Measurements from ENCODE around the gene ADORA2A.

ADORA2A gene

GRCh38 chr22:24483976-24484545 is 56.7 kb downstream of the ADORA2A start:
- Histone ChIP-seq H3K4me3 (ENCODE audit: low read depth, low read length) (no peak overlapping the region), H3K23ac (ENCODE audit: low read length) (no peak overlapping the region), H3K14ac (ENCODE audit: low read length) (no peak overlapping the region), H4K8ac (ENCODE audit: low read depth, low read length) (no peak overlapping the region), H2BK5ac (ENCODE audit: low read depth, low read length, poor library complexity) (no peak overlapping the region), H3K9me3 (ENCODE audit: insufficient read depth, low read depth, low read length) (no peaks in the 10 kb centered on the region), H2BK120ac (ENCODE audit: insufficient read depth, low read length, poor library complexity) (no peak overlapping the region), H3K27me3 (ENCODE audit: insufficient read depth, low read length) (no peaks in the 10 kb centered on the region), H3K36me3 (ENCODE audit: control insufficient read depth in 1 of 2, insufficient read depth in 2 of 2, low read length in 2 of 2) (no peaks in the 10 kb centered on the region), H3K79me1 (ENCODE audit: low read length) (no peaks in the 10 kb centered on the region), H2BK12ac (ENCODE audit: low read length) (no peak overlapping the region), H3K4ac (ENCODE audit: low read depth, low read length) (no peak overlapping the region), H3K18ac (ENCODE audit: low read length) (no peak overlapping the region), H3K79me2 (ENCODE audit: control insufficient read depth, insufficient read depth, low read length, poor library complexity) (no peaks in the 10 kb centered on the region), H2AFZ (ENCODE audit: insufficient read depth, low read length, poor library complexity) (no peak overlapping the region), H3K9ac (ENCODE audit: low read length) (no peak overlapping the region), H2AK5ac (ENCODE audit: low read length) (no peak overlapping the region), H3K4me1 (ENCODE audit: control insufficient read depth in 1 of 2, insufficient read depth in 2 of 2, low read length in 2 of 2) (no peaks in the 10 kb centered on the region), H4K12ac (ENCODE audit: low read depth, low read length) (no peak overlapping the region), H3K27ac (ENCODE audit: low read depth, low read length) (no peak overlapping the region), H3K4me2 (ENCODE audit: low read length) (no peak overlapping the region), H4K91ac (ENCODE audit: low read depth, low read length) (no peak overlapping the region)
- WGBS (ENCODE audit: extremely low coverage, insufficient coverage, insufficient read length), result no CpG with 5 or more reads among the region's 5 CpGs
- DNase-seq, result no peak

DNA sequence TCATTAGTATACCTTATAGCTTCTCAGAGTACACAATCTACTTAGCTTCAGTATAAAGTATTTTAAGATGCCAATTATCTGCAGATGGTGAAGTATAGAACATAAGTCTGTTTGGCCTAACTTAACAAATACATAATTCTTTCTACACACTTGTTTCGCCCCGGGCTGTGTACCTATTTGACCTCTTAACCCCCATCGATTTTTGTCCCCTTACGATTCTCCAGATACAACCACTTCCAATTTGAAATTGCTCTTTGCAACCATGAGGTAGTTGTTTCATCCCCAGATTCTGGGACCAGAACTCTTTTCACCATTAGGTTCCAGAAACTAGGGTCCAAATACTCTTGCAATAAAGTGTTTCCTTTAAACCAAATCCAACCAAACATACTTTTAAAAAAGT is 57.8 kb downstream of the ADORA2A start:
- Histone ChIP-seq H3K79me2 (ENCODE audit: control insufficient read depth, insufficient read depth, low read length, poor library complexity) (no peaks in the 10 kb centered on the region), H3K27me3 (ENCODE audit: insufficient read depth, low read length) (no peaks in the 10 kb centered on the region), H2BK5ac (ENCODE audit: low read depth, low read length, poor library complexity) (no peak overlapping the region), H3K36me3 (ENCODE audit: control insufficient read depth in 1 of 2, insufficient read depth in 2 of 2, low read length in 2 of 2) (no peaks in the 10 kb centered on the region), H3K4me3 (ENCODE audit: low read depth, low read length) (no peak overlapping the region), H4K91ac (ENCODE audit: low read depth, low read length) (no peak overlapping the region), H3K23ac (ENCODE audit: low read length) (no peak overlapping the region), H3K9me3 (ENCODE audit: insufficient read depth, low read depth, low read length) (no peaks in the 10 kb centered on the region), H2BK12ac (ENCODE audit: low read length) (no peak overlapping the region), H3K4me2 (ENCODE audit: low read length) (no peak overlapping the region), H2BK120ac (ENCODE audit: insufficient read depth, low read length, poor library complexity) (no peak overlapping the region), H4K12ac (ENCODE audit: low read depth, low read length) (no peak overlapping the region), H3K18ac (ENCODE audit: low read length) (no peak overlapping the region), H4K8ac (ENCODE audit: low read depth, low read length) (no peak overlapping the region), H3K79me1 (ENCODE audit: low read length) (no peaks in the 10 kb centered on the region), H3K4ac (ENCODE audit: low read depth, low read length) (no peak overlapping the region), H2AFZ (ENCODE audit: insufficient read depth, low read length, poor library complexity) (no peak overlapping the region), H3K4me1 (ENCODE audit: control insufficient read depth in 1 of 2, insufficient read depth in 2 of 2, low read length in 2 of 2) (no peaks in the 10 kb centered on the region), H2AK5ac (ENCODE audit: low read length) (no peak overlapping the region), H3K14ac (ENCODE audit: low read length) (no peak overlapping the region), H3K9ac (ENCODE audit: low read length) (no peak overlapping the region), H3K27ac (ENCODE audit: low read depth, low read length) (no peak overlapping the region)
- no peak for DNase-seq
- WGBS (ENCODE audit: extremely low coverage, insufficient coverage, insufficient read length), result no CpG with 5 or more reads among the region's 4 CpGs

GRCh38 chr22:24485608-24486007 is 58.2 kb downstream of the ADORA2A start:
- Histone ChIP-seq H3K27ac (ENCODE audit: low read depth, low read length) (no peak overlapping the region), H2AK5ac (ENCODE audit: low read length) (no peak overlapping the region), H3K27me3 (ENCODE audit: insufficient read depth, low read length) (no peaks in the 10 kb centered on the region), H3K9me3 (ENCODE audit: insufficient read depth, low read depth, low read length) (no peaks in the 10 kb centered on the region), H4K91ac (ENCODE audit: low read depth, low read length) (no peak overlapping the region), H3K9ac (ENCODE audit: low read length) (no peak overlapping the region), H2BK5ac (ENCODE audit: low read depth, low read length, poor library complexity) (no peak overlapping the region), H3K14ac (ENCODE audit: low read length) (no peak overlapping the region), H3K36me3 (ENCODE audit: control insufficient read depth in 1 of 2, insufficient read depth in 2 of 2, low read length in 2 of 2) (no peaks in the 10 kb centered on the region), H4K8ac (ENCODE audit: low read depth, low read length) (no peak overlapping the region), H3K4ac (ENCODE audit: low read depth, low read length) (no peak overlapping the region), H3K79me1 (ENCODE audit: low read length) (no peaks in the 10 kb centered on the region), H2BK120ac (ENCODE audit: insufficient read depth, low read length, poor library complexity) (no peak overlapping the region), H2AFZ (ENCODE audit: insufficient read depth, low read length, poor library complexity) (no peak overlapping the region), H3K4me2 (ENCODE audit: low read length) (no peak overlapping the region), H3K79me2 (ENCODE audit: control insufficient read depth, insufficient read depth, low read length, poor library complexity) (no peaks in the 10 kb centered on the region), H3K4me1 (ENCODE audit: control insufficient read depth in 1 of 2, insufficient read depth in 2 of 2, low read length in 2 of 2) (no peaks in the 10 kb centered on the region), H3K18ac (ENCODE audit: low read length) (no peak overlapping the region), H4K12ac (ENCODE audit: low read depth, low read length) (no peak overlapping the region), H3K23ac (ENCODE audit: low read length) (no peak overlapping the region), H3K4me3 (ENCODE audit: low read depth, low read length) (no peak overlapping the region), H2BK12ac (ENCODE audit: low read length) (no peak overlapping the region)
- WGBS (ENCODE audit: extremely low coverage, insufficient coverage, insufficient read length), result no CpG with 5 or more reads among the region's 3 CpGs
- DNase-seq, result no peak

DNA sequence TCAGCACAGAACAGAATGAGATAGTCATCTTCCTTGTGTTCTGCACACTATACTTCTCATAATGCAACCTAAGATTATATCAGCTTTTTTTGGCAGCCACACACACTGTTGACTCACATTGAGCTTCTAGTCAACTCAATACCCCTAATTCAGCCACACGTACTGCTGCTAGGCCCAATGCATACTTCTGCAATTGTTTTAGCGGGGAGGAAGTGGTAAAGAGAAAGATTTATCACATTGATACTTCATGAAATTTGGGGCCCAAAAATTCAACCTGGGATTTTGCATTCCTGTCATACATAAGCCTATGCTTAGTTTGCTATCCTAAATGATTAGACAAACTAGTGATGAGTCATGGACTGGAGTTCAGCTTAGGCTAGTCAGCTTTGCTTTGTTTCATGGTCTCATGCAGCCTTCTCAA is 59.1 kb downstream of the ADORA2A start:
- no peak for DNase-seq
- Histone ChIP-seq H2AK5ac (ENCODE audit: low read length) (no peak overlapping the region), H3K4me1 (ENCODE audit: control insufficient read depth in 1 of 2, insufficient read depth in 2 of 2, low read length in 2 of 2) (no peaks in the 10 kb centered on the region), H3K27me3 (ENCODE audit: insufficient read depth, low read length) (no peaks in the 10 kb centered on the region), H2BK5ac (ENCODE audit: low read depth, low read length, poor library complexity) (no peak overlapping the region), H3K4me2 (ENCODE audit: low read length) (no peak overlapping the region), H2AFZ (ENCODE audit: insufficient read depth, low read length, poor library complexity) (no peak overlapping the region), H2BK12ac (ENCODE audit: low read length) (no peak overlapping the region), H3K4me3 (ENCODE audit: low read depth, low read length) (no peak overlapping the region), H4K12ac (ENCODE audit: low read depth, low read length) (no peak overlapping the region), H3K18ac (ENCODE audit: low read length) (no peak overlapping the region), H3K9ac (ENCODE audit: low read length) (no peak overlapping the region), H4K8ac (ENCODE audit: low read depth, low read length) (no peak overlapping the region), H3K23ac (ENCODE audit: low read length) (no peak overlapping the region), H3K79me1 (ENCODE audit: low read length) (no peaks in the 10 kb centered on the region), H4K91ac (ENCODE audit: low read depth, low read length) (no peak overlapping the region), H3K9me3 (ENCODE audit: insufficient read depth, low read depth, low read length) (no peaks in the 10 kb centered on the region), H3K36me3 (ENCODE audit: control insufficient read depth in 1 of 2, insufficient read depth in 2 of 2, low read length in 2 of 2) (no peaks in the 10 kb centered on the region), H3K4ac (ENCODE audit: low read depth, low read length) (no peak overlapping the region), H3K27ac (ENCODE audit: low read depth, low read length) (no peak overlapping the region), H3K79me2 (ENCODE audit: control insufficient read depth, insufficient read depth, low read length, poor library complexity) (no peaks in the 10 kb centered on the region), H2BK120ac (ENCODE audit: insufficient read depth, low read length, poor library complexity) (no peak overlapping the region), H3K14ac (ENCODE audit: low read length) (no peak overlapping the region)
- no CpG with 5 or more reads among the region's 2 CpGs for WGBS (ENCODE audit: extremely low coverage, insufficient coverage, insufficient read length)

Data from trophoblast cell (in vitro differentiated cells and primary cell).